Testis (tissue), 2 donors: ENCODE data around the gene ARFGAP3.

ENCODE experiments used
- POLR2A ChIP-seq: fragments of 450-650 bp; IDR thresholded peaks from one replicate; pipeline ENCODE4 v1.6.1; 2017; ENCODE audit warnings: antibody characterized with exemption, mild to moderate bottlenecking, moderate library complexity
- TF ChIP-seq, protein P1 (sequence below), 3 experiments: fragments of 450-650 bp in 2 of 3; fragments of 200-600 bp in 1 of 3; sonication (generic) in 1 of 3; IDR thresholded peaks; one replicate each; pipeline ENCODE4 v1.5.1; 2016 to 2019; ENCODE audit warnings: antibody characterized with exemption in 3 of 3, mild to moderate bottlenecking in 2 of 3, moderate library complexity in 1 of 3

DNA sequence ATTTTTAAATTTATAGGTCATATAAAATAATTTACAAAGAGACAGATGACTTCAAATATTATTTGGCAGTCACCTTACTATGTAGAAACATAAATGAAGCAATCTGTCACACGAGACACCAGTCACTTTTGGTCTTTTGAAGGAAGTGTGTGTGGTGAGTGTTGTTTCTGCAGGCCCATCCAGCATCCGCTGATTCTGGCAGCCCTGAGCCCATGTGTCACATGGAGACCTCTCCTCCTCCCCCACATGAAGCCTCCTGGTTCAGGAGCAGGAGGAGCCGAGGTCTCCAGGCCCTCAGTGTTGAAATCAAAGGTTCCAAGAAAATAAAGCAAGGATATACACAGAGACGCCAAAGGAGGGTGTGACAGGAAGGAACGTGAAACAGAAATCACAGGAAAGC, 60.1 kb downstream of the ARFGAP3 start:
- TF ChIP-seq, protein P1, sequence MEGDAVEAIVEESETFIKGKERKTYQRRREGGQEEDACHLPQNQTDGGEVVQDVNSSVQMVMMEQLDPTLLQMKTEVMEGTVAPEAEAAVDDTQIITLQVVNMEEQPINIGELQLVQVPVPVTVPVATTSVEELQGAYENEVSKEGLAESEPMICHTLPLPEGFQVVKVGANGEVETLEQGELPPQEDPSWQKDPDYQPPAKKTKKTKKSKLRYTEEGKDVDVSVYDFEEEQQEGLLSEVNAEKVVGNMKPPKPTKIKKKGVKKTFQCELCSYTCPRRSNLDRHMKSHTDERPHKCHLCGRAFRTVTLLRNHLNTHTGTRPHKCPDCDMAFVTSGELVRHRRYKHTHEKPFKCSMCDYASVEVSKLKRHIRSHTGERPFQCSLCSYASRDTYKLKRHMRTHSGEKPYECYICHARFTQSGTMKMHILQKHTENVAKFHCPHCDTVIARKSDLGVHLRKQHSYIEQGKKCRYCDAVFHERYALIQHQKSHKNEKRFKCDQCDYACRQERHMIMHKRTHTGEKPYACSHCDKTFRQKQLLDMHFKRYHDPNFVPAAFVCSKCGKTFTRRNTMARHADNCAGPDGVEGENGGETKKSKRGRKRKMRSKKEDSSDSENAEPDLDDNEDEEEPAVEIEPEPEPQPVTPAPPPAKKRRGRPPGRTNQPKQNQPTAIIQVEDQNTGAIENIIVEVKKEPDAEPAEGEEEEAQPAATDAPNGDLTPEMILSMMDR (IDR thresholded peaks at IDR 0.05): no peak
- TF ChIP-seq POLR2A: no peak
